Suprapubic skin (tissue), 4 donors: ENCODE data around the gene VPS45.

ENCODE experiments used
- CTCF ChIP-seq, 2 donors: fragments of 200-600 bp in 1 of 2; fragments of 450-650 bp in 1 of 2; sonication (generic) in 1 of 2; IDR thresholded peaks; one replicate each; pipeline ENCODE4 v1.5.1; 2016 to 2019; ENCODE audit warnings: antibody characterized with exemption in 2 of 2, mild to moderate bottlenecking in 1 of 2, moderate library complexity in 1 of 2
- EP300 ChIP-seq: sonication (generic); formaldehyde crosslinking; IDR thresholded peaks from one replicate; pipeline ENCODE4 v1.6.1; 2017; ENCODE audit warnings: antibody characterized with exemption
- POLR2A ChIP-seq, 2 donors: fragments of 450-650 bp; IDR thresholded peaks; one replicate each; pipeline ENCODE4 v1.6.1; 2017; ENCODE audit warnings: antibody characterized with exemption in 2 of 2, mild to moderate bottlenecking in 2 of 2, moderate library complexity in 2 of 2
- POLR2AphosphoS5 ChIP-seq, 3 donors: sonication (generic); formaldehyde crosslinking; IDR thresholded peaks; one replicate each; pipeline ENCODE4 v1.6.1; 2017; ENCODE audit warnings: antibody characterized with exemption in 3 of 3

GRCh38 chr1:150171801-150172200, 104.2 kb downstream of the VPS45 start:
- TF ChIP-seq CTCF (IDR thresholded peaks at IDR 0.05), result no peak
- TF ChIP-seq EP300, result no peak
- TF ChIP-seq POLR2A (IDR thresholded peaks at IDR 0.05), result no peak
- TF ChIP-seq POLR2AphosphoS5 (IDR thresholded peaks at IDR 0.05), result no peak
